ENCODE measurements around the gene KCNAB2.

Gene KCNAB2

GRCh38 chr1:6085666-6086065 is 40.0 kb downstream of the KCNAB2 start:
- no peak for DNase-seq

DNA sequence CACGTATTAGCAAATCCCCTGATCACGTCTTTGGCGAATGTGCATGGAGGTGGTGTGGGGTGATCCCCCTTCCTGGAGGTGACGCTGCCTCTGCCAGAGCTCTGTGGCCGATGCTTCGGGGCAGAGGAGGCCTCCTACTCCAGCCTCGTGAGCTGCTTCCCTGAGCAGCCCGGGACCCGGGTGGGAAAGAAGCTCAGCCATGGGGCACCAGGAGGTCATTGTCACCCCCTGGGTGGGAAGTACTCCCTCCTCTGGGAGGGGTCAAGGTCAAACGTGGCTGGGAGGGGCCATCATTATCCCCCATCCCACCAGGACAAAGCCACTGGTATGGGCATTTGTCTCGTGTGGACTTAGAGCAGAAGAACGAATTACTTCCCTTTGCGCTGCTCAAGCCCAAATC is 40.7 kb downstream of the KCNAB2 start:
- no peak for DNase-seq

GRCh38 chr1:6086762-6087376 is 41.2 kb downstream of the KCNAB2 start:
- DNase-seq, result no peak

GRCh38 chr1:6087377-6087772 is 41.7 kb downstream of the KCNAB2 start:
- no peak for DNase-seq

DNA sequence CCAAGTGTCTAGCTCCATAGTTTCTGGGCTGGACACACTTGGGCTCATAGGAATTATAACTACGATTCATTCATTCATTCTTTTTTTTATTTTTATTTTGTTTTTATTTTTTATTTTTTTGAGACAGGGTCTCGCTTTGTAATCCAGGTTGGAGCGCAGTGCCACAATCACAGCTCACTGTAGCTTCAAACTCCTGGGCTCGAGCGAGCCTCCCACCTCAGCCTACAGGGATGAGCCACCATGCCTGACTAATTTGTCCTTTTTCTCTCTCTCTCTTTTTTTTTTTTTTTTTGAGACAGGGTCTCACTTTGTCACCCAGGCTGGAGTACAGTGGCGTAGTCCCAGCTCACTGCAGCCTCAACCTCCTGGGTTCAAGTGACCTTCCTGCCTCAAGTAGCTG is 42.3 kb downstream of the KCNAB2 start:
- DNase-seq, result no peak

- DNase-seq, result no peak
These were observed 43.3 kb downstream of the KCNAB2 start for GRCh38 chr1:6088956-6089355.

- DNase-seq, result no peak
These were observed 44.6 kb downstream of the KCNAB2 start for GRCh38 chr1:6090288-6090687.

- DNase-seq, result no peak
These were observed 45.5 kb downstream of the KCNAB2 start for GRCh38 chr1:6090996-6091822.

GRCh38 chr1:6091823-6092109 is 46.1 kb downstream of the KCNAB2 start:
- DNase-seq, result no peak

DNA sequence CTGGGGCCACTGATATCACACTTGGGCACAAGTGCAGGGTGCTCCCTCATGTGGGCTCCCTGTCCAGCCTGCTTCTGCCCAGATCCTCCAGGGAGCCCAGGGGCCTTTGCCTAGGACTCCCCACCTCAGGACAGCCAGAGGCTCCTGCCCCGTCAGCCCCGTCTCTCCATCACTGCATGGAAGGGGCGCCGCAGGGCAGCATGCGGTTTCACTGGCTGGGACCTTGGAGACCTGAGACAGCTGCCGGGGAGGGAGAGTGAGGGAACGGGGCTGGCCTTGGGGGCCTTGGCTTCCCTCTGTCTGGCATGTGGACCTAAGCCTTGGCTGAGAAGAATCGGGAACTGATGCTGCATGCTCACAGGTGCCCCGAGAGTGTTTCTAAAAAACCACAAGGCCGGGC is 46.5 kb downstream of the KCNAB2 start:
- no peak for DNase-seq

GRCh38 chr1:6093071-6093470 is 47.4 kb downstream of the KCNAB2 start:
- DNase-seq, result no peak

DNA sequence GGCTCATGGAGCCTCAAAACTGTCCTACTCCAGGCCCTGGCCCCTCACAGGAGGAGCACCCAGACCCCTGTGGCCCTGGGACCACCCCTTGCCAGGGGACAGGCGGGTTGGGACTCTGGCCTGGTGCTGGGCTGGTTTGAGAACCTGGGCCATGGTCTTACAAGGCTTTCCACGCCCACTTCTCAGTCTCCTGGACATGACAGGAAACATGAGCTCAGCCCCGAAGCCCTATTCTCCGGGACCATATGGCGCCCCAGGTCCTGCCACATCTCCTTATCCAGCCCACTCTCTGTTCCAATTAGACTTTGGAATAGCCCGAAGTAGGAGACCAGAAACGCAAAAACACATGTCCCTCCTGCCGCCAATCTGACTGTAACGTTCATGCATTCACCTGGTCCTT is 47.9 kb downstream of the KCNAB2 start:
- DNase-seq, result no peak

GRCh38 chr1:6094246-6094645 is 48.6 kb downstream of the KCNAB2 start:
- DNase-seq, result no peak

DNA sequence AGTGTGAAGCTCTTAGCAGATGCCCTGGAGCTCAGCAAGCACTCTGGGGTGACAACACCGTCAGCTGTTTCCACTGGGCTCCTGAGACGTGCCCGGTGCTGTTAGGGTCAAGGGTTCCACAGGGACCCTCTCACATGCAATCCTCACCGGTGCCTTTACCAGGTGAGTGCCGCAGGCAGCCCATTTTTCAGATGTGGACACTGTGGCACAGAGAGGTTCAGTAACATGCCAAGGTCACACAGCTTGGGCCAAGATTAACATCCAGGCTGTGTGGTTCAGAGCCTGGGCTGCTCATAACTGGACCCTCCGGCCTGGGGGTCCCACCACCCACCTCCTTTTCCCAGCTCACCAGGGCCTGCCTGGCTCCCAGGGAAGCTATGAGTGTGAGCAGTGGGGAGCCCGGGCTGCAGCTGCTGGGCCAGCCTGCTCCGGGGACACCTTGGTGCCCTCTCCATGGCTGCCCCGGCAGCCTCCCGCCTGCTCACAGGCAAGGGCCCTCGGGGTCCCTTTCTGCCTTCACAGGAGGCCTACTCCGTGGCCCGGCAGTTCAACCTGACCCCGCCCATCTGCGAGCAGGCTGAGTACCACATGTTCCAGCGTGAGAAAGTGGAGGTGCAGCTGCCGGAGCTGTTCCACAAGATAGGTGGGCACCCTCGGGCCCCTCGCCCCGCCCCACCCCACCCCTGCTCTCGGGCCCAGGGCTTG is 49.3 kb downstream of the KCNAB2 start:
- DNase-seq, result no peak

DNA sequence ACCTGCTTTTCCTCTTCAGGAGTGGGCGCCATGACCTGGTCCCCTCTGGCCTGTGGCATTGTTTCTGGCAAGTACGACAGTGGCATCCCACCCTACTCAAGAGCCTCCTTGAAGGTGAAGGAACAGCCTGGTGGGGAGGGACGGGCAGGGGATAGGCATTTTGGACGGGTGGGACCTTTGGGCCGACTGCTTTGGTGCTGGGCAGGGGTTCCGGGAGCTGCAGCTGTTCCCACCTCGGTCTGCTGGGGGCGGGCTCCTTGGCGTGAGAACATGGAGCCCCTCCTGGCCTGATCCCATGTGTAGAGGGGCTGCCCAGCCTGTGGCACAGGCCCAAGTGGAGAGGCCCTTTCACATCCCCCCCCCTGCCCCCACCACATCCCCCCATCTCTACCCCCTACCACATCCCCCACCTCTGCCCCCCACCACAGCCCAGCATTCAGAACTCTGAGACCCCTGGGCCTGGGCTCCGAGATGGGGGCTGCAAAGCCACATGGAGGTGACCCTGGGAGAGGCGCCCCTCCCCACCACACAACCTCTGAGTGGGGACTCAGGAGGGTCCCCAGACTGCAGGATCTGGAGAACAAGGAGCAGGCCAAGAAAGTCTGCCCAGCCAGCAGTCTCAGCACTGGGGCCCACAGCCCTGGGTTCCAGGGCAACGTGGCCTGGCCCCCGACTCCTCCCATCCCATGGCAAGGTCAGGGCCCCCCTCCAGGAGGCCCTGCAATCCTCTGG is 50.0 kb downstream of the KCNAB2 start:
- DNase-seq, result no peak

DNA sequence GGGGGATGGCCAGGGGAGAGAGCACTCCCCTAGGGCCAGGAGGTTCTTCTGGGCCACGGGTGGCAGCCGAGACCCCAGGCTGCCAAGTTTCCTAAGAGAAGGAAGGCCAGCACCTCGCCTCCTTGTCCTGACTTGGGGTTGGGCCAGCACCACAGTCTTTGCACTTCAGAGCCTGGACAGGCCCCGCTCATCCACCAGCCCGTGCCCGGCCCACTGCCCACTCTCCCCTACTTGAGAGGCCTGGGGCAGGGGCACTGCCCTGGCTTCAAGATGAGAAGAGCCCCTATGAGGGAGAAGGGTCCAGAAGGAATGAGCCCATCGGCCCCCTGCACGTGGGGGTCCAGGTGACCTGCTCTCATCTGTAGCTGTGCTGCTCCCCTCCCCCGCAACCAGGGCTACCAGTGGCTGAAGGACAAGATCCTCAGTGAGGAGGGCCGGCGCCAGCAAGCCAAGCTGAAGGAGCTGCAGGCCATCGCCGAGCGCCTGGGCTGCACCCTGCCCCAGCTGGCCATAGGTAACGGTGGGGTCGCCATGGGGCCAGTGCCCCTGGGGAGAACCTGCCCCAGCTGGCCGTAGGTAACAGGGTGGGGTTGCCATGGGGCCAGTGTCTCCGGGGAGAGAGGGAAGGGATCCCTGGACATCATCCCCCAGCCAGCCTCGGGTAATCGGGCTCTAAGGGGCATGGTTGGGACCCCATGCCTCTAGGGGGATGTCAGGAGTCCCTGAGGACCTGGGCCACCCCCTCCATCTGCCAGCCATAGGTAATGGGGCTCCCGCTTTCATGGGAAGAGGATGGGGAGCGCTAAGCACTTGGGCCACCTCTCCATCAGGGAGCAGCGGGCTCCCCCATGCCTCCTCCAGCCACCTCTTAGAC is 50.8 kb downstream of the KCNAB2 start:
- DNase-seq, result no peak

- no peak for DNase-seq
These were observed 51.5 kb downstream of the KCNAB2 start for GRCh38 chr1:6097117-6097595.

GRCh38 chr1:6097824-6098223 is 52.1 kb downstream of the KCNAB2 start:
- no peak for DNase-seq

DNA sequence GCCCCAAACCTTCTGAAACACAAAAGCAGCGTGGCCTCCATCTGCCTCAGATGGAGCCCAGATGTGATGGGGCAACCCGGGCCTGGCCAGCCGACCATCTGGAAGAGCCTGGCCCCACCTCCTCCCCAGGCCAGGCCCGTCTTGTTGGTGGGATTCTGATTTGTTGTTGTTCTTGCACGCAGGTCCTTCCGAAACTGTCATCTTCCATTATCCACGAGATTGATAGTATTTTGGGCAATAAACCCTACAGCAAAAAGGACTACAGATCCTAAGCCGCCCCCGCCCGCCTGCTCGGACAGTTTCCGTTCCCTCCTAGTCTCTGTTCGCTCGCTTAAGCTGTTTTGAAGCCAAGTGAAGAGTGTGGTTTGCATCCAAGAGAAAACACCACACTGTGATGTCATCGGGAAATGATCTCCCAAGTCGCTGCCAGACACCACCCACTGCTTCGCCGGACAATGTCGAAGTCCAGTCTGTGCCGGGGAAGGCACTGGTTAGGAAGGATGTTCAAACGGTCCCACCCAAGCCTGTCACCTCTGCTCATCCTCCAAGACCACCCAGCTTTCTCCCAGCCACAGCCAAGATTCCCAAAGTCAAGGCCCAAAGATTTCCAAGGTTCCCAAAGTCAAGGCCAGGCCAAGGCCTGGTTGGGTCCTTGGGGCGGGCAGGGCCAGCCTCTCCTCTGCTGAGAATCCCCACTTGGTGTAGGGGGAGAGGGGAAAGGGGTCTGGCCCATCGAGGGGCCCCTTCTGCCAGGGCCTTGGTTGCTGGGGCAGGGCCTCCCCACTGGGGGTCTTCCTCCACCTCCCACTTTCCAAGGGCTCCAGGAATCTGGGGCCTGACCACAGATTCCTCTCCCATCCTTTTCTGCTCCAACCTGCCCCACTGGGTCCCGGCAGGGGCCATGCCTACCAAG is 52.9 kb downstream of the KCNAB2 start:
- no peak for DNase-seq

GRCh38 chr1:6099297-6099696 is 53.6 kb downstream of the KCNAB2 start:
- DNase-seq, result no peak
